ENCODE data around the gene ADCY7. TPM values are rescaled to one million over a fixed set of nuclear protein-coding genes. Genes with fewer than 3 reads are reported as not detected.
"Not testable (repeated sequence)": the region's sequence is repeated elsewhere in the genome, so short reads cannot be mapped to it uniquely, and the experiment has no call there.

The ADCY7 gene
- 40.6 TPM for polyA plus RNA-seq

GRCh38 chr16:50266337-50267091 is at the start of gene ADCY7:
TSS of gene ADCY7 (plus strand) at chr16:50266551. CDS start at chr16:50288180, 21,629 bp downstream.
- Mint-ChIP-seq H3K36me3 (peaks cover 2% of the 10 kb centered on the region), H3K4me3 (peak within 1 kb of the TSS; percentile 83 to 96 (median 92)), H3K4me1 (peaks cover 36 to 43% (median 43%) of the 10 kb centered on the region in 3 donors), H3K27ac (peak within 1 kb of the TSS; percentile 85 to 93 (median 87)), H3K27me3 (no peaks in the 10 kb centered on the region), H3K9me3 (no peaks in the 10 kb centered on the region)

- H3K4me1 Mint-ChIP-seq, result no peaks in the 10 kb centered on the region
- no peaks in the 10 kb centered on the region for H3K27me3 Mint-ChIP-seq
- H3K36me3 Mint-ChIP-seq, result peaks cover 5% of the 10 kb centered on the region
- H3K27ac Mint-ChIP-seq, result no peak overlapping the region
- H3K4me3 Mint-ChIP-seq, result no peak overlapping the region
- H3K9me3 Mint-ChIP-seq, result no peaks in the 10 kb centered on the region
Measured at GRCh38 chr16:50219402-50219975, 46.9 kb upstream of the ADCY7 start.

GRCh38 chr16:50224286-50224685 is 42.1 kb upstream of the ADCY7 start:
- H3K4me1 Mint-ChIP-seq, result no peaks in the 10 kb centered on the region
- H3K9me3 Mint-ChIP-seq, result no peaks in the 10 kb centered on the region
- no peak overlapping the region for H3K27ac Mint-ChIP-seq
- no peaks in the 10 kb centered on the region for H3K27me3 Mint-ChIP-seq
- H3K36me3 Mint-ChIP-seq, result peaks cover 8% of the 10 kb centered on the region
- no peak overlapping the region for H3K4me3 Mint-ChIP-seq

GRCh38 chr16:50227120-50227519 is 39.2 kb upstream of the ADCY7 start:
- Mint-ChIP-seq H3K4me1 (no peaks in the 10 kb centered on the region), H3K4me3 (no peak overlapping the region), H3K36me3 (peaks cover 6% of the 10 kb centered on the region), H3K27ac (no peak overlapping the region), H3K9me3 (no peaks in the 10 kb centered on the region), H3K27me3 (no peaks in the 10 kb centered on the region)

GRCh38 chr16:50227665-50228064 is 38.7 kb upstream of the ADCY7 start:
- H3K4me3 Mint-ChIP-seq, result no peak overlapping the region
- peaks cover 6% of the 10 kb centered on the region for H3K36me3 Mint-ChIP-seq
- H3K9me3 Mint-ChIP-seq, result no peaks in the 10 kb centered on the region
- no peaks in the 10 kb centered on the region for H3K4me1 Mint-ChIP-seq
- no peak overlapping the region for H3K27ac Mint-ChIP-seq
- no peaks in the 10 kb centered on the region for H3K27me3 Mint-ChIP-seq

- no peaks in the 10 kb centered on the region for H3K9me3 Mint-ChIP-seq
- H3K27me3 Mint-ChIP-seq, result no peaks in the 10 kb centered on the region
- peaks cover 6% of the 10 kb centered on the region for H3K36me3 Mint-ChIP-seq
- H3K4me3 Mint-ChIP-seq, result no peak overlapping the region
- H3K27ac Mint-ChIP-seq, result no peak overlapping the region
- H3K4me1 Mint-ChIP-seq, result no peaks in the 10 kb centered on the region
Measured at GRCh38 chr16:50228364-50228868, 37.9 kb upstream of the ADCY7 start.

- Mint-ChIP-seq H3K36me3 (peaks cover 7% of the 10 kb centered on the region), H3K27ac (no peak overlapping the region), H3K4me1 (peaks cover 0 to 1% (median 0%) of the 10 kb centered on the region in 3 donors), H3K9me3 (no peaks in the 10 kb centered on the region), H3K27me3 (no peaks in the 10 kb centered on the region), H3K4me3 (no peak overlapping the region)
Measured at GRCh38 chr16:50229149-50229726, 37.1 kb upstream of the ADCY7 start.

- H3K9me3 Mint-ChIP-seq, result no peaks in the 10 kb centered on the region
- no peaks in the 10 kb centered on the region for H3K27me3 Mint-ChIP-seq
- peaks cover 3% of the 10 kb centered on the region for H3K36me3 Mint-ChIP-seq
- H3K27ac Mint-ChIP-seq, result no peak overlapping the region
- peaks cover 0 to 1% (median 0%) of the 10 kb centered on the region in 3 donors for H3K4me1 Mint-ChIP-seq
- no peak overlapping the region for H3K4me3 Mint-ChIP-seq
Measured at GRCh38 chr16:50234771-50235556, 31.4 kb upstream of the ADCY7 start.

GRCh38 chr16:50235581-50235980 is 30.8 kb upstream of the ADCY7 start:
- H3K36me3 Mint-ChIP-seq, result peaks cover 3% of the 10 kb centered on the region
- H3K27me3 Mint-ChIP-seq, result no peaks in the 10 kb centered on the region
- H3K4me1 Mint-ChIP-seq, result peaks cover 0 to 1% (median 0%) of the 10 kb centered on the region in 3 donors
- peak overlapping the region in 1 of 3 donors; percentile 34 for H3K27ac Mint-ChIP-seq
- H3K9me3 Mint-ChIP-seq, result no peaks in the 10 kb centered on the region
- no peak overlapping the region for H3K4me3 Mint-ChIP-seq

GRCh38 chr16:50238314-50238713 is 28.0 kb upstream of the ADCY7 start:
- H3K4me1 Mint-ChIP-seq, result peaks cover 0 to 1% (median 0%) of the 10 kb centered on the region in 3 donors
- H3K27me3 Mint-ChIP-seq, result no peaks in the 10 kb centered on the region
- no peaks in the 10 kb centered on the region for H3K9me3 Mint-ChIP-seq
- no peak overlapping the region for H3K27ac Mint-ChIP-seq
- H3K36me3 Mint-ChIP-seq, result peaks cover 3% of the 10 kb centered on the region
- no peak overlapping the region for H3K4me3 Mint-ChIP-seq

- Mint-ChIP-seq H3K27me3 (no peaks in the 10 kb centered on the region), H3K36me3 (peaks cover 2% of the 10 kb centered on the region), H3K9me3 (no peaks in the 10 kb centered on the region), H3K4me3 (no peak overlapping the region), H3K4me1 (peaks cover 0 to under 1% (median 0%) of the 10 kb centered on the region in 3 donors), H3K27ac (no peak overlapping the region)
Measured at GRCh38 chr16:50238868-50239301, 27.5 kb upstream of the ADCY7 start.

GRCh38 chr16:50243024-50243423 is 23.3 kb upstream of the ADCY7 start:
- H3K4me1 Mint-ChIP-seq, H3K27me3 Mint-ChIP-seq, H3K9me3 Mint-ChIP-seq, H3K4me3 Mint-ChIP-seq, H3K36me3 Mint-ChIP-seq, H3K27ac Mint-ChIP-seq: not testable (repeated sequence)

GRCh38 chr16:50244140-50244503 is 22.2 kb upstream of the ADCY7 start:
- H3K9me3 Mint-ChIP-seq, result no peaks in the 10 kb centered on the region
- H3K36me3 Mint-ChIP-seq, result no peaks in the 10 kb centered on the region
- peaks cover 0 to 4% (median 3%) of the 10 kb centered on the region in 3 donors for H3K4me1 Mint-ChIP-seq
- H3K27ac Mint-ChIP-seq, result no peak overlapping the region
- H3K27me3 Mint-ChIP-seq, result no peaks in the 10 kb centered on the region
- peak overlapping the region in 1 of 4 donors; percentile 78 for H3K4me3 Mint-ChIP-seq

- Mint-ChIP-seq H3K36me3 (no peaks in the 10 kb centered on the region), H3K9me3 (no peaks in the 10 kb centered on the region), H3K4me1 (peaks cover 0 to 4% (median 3%) of the 10 kb centered on the region in 3 donors), H3K27me3 (no peaks in the 10 kb centered on the region), H3K4me3 (peak overlapping the region; percentile 63 to 91 (median 84)), H3K27ac (no peak overlapping the region)
Measured at GRCh38 chr16:50244504-50245416, 21.6 kb upstream of the ADCY7 start.
